Liver (tissue), 3 donors: Measurements from ENCODE around the gene CHD1.

Experiments used
- FOXA1 ChIP-seq: IDR thresholded peaks from 2 replicates; pipeline ENCODE4 v1.6.1; 2016; ENCODE audit warnings: antibody characterized with exemption
- JUND ChIP-seq, 2 donors: IDR thresholded peaks; 2 replicates each; pipeline ENCODE4 v1.6.1; 2016; ENCODE audit warnings: antibody characterized with exemption in 2 of 2
- RAD21 ChIP-seq, 2 donors: IDR thresholded peaks; 2 replicates each; pipeline ENCODE4 v1.6.1; 2016; ENCODE audit warnings: antibody characterized with exemption in 2 of 2, mild to moderate bottlenecking in 2 of 2
- RXRA ChIP-seq, 2 donors: IDR thresholded peaks; 2 replicates each; pipeline ENCODE4 v1.6.1; 2017 to 2018; ENCODE audit warnings: antibody characterized with exemption in 2 of 2, mild to moderate bottlenecking in 1 of 2
- TAF1 ChIP-seq: conservative IDR thresholded peaks from 2 replicates; pipeline ENCODE4 v1.6.1; 2016; ENCODE audit warnings: antibody characterized with exemption, mild to moderate bottlenecking
- YY1 ChIP-seq: IDR thresholded peaks from 2 replicates; pipeline ENCODE4 v1.6.1; 2016; ENCODE audit warnings: antibody characterized with exemption, mild to moderate bottlenecking
- TF ChIP-seq, protein P1 (sequence below): fragments of 150-350 bp; IDR thresholded peaks from 2 replicates; pipeline ENCODE4 v1.5.1; 2017; ENCODE audit warnings: improper control_type of control experiment, low read depth, low read length; ENCODE audit not compliant: missing input control
- TF ChIP-seq, protein P2 (sequence below): IDR thresholded peaks from 2 replicates; pipeline ENCODE4 v1.6.1; 2016; ENCODE audit warnings: antibody characterized with exemption
- TF ChIP-seq, protein P3 (sequence below): IDR thresholded peaks from 2 replicates; pipeline ENCODE4 v1.6.1; 2016; ENCODE audit warnings: antibody characterized with exemption
- TF ChIP-seq, protein P4 (sequence below): IDR thresholded peaks from 2 replicates; pipeline ENCODE4 v1.6.1; 2016; ENCODE audit warnings: antibody characterized with exemption, mild to moderate bottlenecking
- TF ChIP-seq, protein P5 (sequence below): IDR thresholded peaks from 2 replicates; pipeline ENCODE4 v1.6.1; 2016; ENCODE audit warnings: antibody characterized with exemption
- donor health status: healthy.
- donor health status: healthy.

DNA sequence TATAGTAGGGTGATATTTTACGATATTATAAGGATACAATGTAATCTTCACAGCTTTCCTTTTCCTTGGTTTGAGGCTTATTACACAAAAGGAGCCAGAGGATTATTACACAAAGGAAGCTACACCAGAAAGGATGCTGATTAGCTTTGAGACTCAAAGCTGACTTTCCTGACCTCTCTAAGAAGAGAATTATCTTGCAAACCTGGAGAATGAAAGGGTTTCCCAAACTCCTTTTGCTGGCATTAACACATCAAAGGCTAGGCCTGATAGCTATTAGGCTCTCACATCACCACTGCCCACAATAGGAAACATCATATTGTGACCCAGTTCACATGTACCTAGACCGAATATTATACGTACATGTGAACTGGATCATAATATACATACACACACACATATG is 34.2 kb upstream of the CHD1 start:
- TF ChIP-seq, protein P1, sequence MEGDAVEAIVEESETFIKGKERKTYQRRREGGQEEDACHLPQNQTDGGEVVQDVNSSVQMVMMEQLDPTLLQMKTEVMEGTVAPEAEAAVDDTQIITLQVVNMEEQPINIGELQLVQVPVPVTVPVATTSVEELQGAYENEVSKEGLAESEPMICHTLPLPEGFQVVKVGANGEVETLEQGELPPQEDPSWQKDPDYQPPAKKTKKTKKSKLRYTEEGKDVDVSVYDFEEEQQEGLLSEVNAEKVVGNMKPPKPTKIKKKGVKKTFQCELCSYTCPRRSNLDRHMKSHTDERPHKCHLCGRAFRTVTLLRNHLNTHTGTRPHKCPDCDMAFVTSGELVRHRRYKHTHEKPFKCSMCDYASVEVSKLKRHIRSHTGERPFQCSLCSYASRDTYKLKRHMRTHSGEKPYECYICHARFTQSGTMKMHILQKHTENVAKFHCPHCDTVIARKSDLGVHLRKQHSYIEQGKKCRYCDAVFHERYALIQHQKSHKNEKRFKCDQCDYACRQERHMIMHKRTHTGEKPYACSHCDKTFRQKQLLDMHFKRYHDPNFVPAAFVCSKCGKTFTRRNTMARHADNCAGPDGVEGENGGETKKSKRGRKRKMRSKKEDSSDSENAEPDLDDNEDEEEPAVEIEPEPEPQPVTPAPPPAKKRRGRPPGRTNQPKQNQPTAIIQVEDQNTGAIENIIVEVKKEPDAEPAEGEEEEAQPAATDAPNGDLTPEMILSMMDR = no peak
- TF ChIP-seq JUND (IDR thresholded peaks at IDR 0.05) (no peak), TAF1 (no peak), RXRA (IDR thresholded peaks at IDR 0.05) (no peak), RAD21 (IDR thresholded peaks at IDR 0.05) (no peak), YY1 (no peak), FOXA1 (no peak)
- TF ChIP-seq, protein P2, sequence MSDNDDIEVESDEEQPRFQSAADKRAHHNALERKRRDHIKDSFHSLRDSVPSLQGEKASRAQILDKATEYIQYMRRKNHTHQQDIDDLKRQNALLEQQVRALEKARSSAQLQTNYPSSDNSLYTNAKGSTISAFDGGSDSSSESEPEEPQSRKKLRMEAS = no peak
- TF ChIP-seq, protein P3, sequence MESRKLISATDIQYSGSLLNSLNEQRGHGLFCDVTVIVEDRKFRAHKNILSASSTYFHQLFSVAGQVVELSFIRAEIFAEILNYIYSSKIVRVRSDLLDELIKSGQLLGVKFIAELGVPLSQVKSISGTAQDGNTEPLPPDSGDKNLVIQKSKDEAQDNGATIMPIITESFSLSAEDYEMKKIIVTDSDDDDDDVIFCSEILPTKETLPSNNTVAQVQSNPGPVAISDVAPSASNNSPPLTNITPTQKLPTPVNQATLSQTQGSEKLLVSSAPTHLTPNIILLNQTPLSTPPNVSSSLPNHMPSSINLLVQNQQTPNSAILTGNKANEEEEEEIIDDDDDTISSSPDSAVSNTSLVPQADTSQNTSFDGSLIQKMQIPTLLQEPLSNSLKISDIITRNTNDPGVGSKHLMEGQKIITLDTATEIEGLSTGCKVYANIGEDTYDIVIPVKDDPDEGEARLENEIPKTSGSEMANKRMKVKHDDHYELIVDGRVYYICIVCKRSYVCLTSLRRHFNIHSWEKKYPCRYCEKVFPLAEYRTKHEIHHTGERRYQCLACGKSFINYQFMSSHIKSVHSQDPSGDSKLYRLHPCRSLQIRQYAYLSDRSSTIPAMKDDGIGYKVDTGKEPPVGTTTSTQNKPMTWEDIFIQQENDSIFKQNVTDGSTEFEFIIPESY = no peak
- TF ChIP-seq, protein P4, sequence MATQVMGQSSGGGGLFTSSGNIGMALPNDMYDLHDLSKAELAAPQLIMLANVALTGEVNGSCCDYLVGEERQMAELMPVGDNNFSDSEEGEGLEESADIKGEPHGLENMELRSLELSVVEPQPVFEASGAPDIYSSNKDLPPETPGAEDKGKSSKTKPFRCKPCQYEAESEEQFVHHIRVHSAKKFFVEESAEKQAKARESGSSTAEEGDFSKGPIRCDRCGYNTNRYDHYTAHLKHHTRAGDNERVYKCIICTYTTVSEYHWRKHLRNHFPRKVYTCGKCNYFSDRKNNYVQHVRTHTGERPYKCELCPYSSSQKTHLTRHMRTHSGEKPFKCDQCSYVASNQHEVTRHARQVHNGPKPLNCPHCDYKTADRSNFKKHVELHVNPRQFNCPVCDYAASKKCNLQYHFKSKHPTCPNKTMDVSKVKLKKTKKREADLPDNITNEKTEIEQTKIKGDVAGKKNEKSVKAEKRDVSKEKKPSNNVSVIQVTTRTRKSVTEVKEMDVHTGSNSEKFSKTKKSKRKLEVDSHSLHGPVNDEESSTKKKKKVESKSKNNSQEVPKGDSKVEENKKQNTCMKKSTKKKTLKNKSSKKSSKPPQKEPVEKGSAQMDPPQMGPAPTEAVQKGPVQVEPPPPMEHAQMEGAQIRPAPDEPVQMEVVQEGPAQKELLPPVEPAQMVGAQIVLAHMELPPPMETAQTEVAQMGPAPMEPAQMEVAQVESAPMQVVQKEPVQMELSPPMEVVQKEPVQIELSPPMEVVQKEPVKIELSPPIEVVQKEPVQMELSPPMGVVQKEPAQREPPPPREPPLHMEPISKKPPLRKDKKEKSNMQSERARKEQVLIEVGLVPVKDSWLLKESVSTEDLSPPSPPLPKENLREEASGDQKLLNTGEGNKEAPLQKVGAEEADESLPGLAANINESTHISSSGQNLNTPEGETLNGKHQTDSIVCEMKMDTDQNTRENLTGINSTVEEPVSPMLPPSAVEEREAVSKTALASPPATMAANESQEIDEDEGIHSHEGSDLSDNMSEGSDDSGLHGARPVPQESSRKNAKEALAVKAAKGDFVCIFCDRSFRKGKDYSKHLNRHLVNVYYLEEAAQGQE = no peak
- TF ChIP-seq, protein P5, sequence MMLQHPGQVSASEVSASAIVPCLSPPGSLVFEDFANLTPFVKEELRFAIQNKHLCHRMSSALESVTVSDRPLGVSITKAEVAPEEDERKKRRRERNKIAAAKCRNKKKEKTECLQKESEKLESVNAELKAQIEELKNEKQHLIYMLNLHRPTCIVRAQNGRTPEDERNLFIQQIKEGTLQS = no peak
